Transverse colon (tissue), 4 donors: ENCODE data around the gene HPD.

Experiments used
- POLR2A ChIP-seq: fragments of 450-650 bp; IDR thresholded peaks from one replicate; pipeline ENCODE4 v1.6.1; 2016; ENCODE audit warnings: antibody characterized with exemption, mild to moderate bottlenecking, moderate library complexity
- POLR2AphosphoS5 ChIP-seq, 3 donors: sonication (generic); formaldehyde crosslinking; IDR thresholded peaks; one replicate each; pipeline ENCODE4 v1.6.1; 2016; ENCODE audit warnings: antibody characterized with exemption in 3 of 3
- TF ChIP-seq, protein P1 (sequence below), 5 experiments: fragments of 200-600 bp in 3 of 5; fragments of 450-650 bp in 2 of 5; sonication (generic) in 3 of 5; IDR thresholded peaks; 1 replicate in 2 of 5; 2 replicates in 3 of 5; pipeline ENCODE4 v1.5.1; 2016 to 2017; ENCODE audit warnings: antibody characterized with exemption in 5 of 5, inconsistent platforms in 3 of 5, mild to moderate bottlenecking in 2 of 5, moderate library complexity in 1 of 5

DNA sequence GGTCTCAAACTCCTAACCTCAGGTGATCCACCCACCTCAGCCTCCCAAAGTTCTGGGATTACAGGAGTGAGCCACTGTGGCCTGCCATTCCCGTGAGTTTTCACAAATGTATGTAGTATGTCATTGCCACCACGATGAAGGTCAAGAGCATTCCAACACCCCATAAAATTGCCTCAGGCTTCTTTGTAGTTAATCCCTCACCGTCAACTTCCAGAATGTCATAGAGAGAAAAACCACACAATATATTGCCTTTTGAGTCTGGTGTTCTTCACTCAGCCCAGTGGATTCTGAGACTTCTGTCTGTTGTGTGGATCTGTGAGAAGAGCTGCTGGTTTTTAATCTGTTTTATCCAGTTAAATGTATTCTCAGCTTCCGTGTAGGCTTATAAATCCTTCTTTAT is 47.1 kb upstream of the HPD start:
- TF ChIP-seq, protein P1, sequence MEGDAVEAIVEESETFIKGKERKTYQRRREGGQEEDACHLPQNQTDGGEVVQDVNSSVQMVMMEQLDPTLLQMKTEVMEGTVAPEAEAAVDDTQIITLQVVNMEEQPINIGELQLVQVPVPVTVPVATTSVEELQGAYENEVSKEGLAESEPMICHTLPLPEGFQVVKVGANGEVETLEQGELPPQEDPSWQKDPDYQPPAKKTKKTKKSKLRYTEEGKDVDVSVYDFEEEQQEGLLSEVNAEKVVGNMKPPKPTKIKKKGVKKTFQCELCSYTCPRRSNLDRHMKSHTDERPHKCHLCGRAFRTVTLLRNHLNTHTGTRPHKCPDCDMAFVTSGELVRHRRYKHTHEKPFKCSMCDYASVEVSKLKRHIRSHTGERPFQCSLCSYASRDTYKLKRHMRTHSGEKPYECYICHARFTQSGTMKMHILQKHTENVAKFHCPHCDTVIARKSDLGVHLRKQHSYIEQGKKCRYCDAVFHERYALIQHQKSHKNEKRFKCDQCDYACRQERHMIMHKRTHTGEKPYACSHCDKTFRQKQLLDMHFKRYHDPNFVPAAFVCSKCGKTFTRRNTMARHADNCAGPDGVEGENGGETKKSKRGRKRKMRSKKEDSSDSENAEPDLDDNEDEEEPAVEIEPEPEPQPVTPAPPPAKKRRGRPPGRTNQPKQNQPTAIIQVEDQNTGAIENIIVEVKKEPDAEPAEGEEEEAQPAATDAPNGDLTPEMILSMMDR (IDR thresholded peaks at IDR 0.05) = no peak
- TF ChIP-seq POLR2AphosphoS5 (IDR thresholded peaks at IDR 0.05) (no peak), POLR2A (no peak)
